Measurements from ENCODE around the gene RGMB.

DNA sequence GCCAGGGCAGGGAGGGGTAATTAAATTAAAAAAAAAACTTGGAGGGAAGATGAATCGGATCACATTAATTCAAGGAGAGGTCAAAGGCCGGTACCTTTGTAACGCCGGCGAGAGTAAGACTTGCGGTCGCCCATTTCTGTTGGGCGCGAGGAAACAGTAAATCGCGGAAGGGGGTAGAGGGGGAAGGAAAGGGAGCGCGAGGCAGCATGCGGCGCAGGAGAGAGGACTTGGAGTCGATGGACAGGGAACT, 324 bp upstream of the RGMB start:
- TF ChIP-seq EZH2 (IDR thresholded peaks at IDR 0.05), result no peak
- peak; percentile 81 for TF ChIP-seq POLR2AphosphoS5 (IDR thresholded peaks at IDR 0.05; ENCODE audit: borderline replicate concordance, low read depth, low read length)
